VCaP (cell line): ENCODE measurements around the gene KDM8.
A peak's percentile ranks its signal among the peaks of the same experiment; 100 is the strongest.
"Not testable (repeated sequence)": the region's sequence is repeated elsewhere in the genome, so short reads cannot be mapped to it uniquely, and the experiment has no call there.

ENCODE experiments used
- H3K27ac ChIP-seq: fragments of 450-650 bp; 2 replicates; pipeline ENCODE4 v1.5.1; 2017
- TF ChIP-seq, protein P1 (sequence below): fragments of 450-650 bp; conservative IDR thresholded peaks from 2 replicates; pipeline ENCODE4 v1.5.1; 2017; ENCODE audit warnings: mild to moderate bottlenecking, moderate library complexity

The KDM8 gene

DNA sequence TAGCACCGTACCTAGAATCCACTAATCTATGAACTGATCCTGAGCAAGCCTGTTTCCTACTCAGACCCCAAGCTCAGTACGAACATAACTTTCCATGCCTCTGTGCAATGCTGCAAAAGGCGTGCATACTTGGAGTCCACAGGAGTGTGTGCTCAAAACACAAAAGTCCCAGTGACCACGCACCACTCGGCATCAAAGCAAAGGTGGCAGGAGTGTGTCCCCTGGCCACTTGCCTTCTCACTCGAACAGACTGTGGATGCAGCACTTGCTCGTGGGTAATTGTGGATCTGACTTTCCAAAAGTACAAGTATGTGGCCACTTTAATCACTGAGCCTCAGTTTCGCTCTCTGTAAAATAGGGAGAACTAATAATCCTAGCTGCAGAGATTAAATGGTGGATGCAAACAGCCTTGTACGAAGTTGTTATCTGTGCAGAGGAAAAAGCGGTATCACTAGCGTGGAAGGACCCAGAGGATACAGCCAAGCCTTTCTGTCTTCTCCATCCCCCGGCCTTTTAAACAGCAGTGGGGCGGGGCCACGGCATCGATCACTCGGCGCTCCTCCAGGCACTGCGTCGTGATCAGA lies 311 bp upstream of the KDM8 start:
- TF ChIP-seq, protein P1, sequence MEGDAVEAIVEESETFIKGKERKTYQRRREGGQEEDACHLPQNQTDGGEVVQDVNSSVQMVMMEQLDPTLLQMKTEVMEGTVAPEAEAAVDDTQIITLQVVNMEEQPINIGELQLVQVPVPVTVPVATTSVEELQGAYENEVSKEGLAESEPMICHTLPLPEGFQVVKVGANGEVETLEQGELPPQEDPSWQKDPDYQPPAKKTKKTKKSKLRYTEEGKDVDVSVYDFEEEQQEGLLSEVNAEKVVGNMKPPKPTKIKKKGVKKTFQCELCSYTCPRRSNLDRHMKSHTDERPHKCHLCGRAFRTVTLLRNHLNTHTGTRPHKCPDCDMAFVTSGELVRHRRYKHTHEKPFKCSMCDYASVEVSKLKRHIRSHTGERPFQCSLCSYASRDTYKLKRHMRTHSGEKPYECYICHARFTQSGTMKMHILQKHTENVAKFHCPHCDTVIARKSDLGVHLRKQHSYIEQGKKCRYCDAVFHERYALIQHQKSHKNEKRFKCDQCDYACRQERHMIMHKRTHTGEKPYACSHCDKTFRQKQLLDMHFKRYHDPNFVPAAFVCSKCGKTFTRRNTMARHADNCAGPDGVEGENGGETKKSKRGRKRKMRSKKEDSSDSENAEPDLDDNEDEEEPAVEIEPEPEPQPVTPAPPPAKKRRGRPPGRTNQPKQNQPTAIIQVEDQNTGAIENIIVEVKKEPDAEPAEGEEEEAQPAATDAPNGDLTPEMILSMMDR = no peak
- H3K27ac ChIP-seq = peak overlapping the region; percentile 84

DNA sequence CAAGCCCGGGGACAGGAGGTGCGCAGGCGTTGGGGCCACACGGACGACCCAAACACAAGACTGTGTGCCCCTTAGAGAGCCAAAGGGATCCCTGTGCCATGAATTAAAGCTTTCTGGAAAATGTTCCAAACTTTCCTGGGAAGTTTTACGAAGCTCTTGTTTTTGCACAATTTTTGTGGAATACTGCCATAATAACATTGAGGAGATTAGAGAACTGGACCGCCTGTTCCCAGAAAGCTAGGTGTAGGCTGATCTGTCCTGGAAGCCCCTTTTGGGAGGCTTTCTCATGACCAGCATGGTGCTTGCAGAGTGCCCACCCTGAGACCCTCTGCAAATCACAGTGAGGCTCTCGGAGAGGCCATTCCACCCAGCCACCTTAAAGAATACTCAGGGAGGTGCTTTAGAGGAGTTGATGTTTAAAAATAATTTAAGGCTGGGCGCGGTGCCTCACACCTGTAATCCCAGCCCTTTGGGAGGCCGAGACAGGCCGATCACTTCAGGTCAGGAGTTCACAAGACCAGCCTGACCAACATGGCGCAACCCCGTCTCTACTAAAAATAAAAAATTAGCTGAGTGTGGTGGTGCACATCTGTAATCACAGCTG lies 1.1 kb downstream of the KDM8 start:
- TF ChIP-seq, protein P1 = no peak
- H3K27ac ChIP-seq = peak overlapping the region; percentile 84

DNA sequence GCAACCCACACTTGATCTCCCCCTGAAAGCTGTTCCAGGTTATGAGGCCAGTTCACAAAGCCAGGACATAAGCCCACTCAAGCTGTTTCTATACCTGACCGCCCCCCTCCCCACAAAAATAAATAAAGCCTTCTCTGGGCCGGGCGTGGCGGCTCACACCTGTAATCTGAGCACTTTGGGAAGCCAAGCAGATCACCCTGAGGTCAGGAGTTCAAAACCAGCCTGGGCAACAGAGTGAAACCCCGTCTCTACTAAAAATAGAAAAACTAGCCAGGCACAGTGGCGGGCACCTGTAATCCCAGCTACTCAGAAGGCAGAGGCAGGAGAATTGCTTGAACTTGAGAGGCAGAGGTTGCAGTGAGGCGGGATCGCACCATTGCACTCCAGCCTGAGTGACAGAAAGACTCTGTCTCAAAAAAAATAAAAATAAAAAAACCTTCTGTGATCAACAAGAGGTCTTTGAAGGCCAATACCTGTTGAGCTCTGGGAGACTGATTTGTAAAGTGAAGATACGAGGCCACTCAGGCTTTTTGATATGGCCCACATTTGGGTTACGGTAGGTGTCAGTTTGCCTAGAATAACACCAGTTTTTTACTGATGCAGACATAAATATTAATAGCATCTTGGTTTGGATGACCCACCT lies 2.2 kb downstream of the KDM8 start:
- TF ChIP-seq, protein P1 = no peak
- H3K27ac ChIP-seq = no peak overlapping the region

DNA sequence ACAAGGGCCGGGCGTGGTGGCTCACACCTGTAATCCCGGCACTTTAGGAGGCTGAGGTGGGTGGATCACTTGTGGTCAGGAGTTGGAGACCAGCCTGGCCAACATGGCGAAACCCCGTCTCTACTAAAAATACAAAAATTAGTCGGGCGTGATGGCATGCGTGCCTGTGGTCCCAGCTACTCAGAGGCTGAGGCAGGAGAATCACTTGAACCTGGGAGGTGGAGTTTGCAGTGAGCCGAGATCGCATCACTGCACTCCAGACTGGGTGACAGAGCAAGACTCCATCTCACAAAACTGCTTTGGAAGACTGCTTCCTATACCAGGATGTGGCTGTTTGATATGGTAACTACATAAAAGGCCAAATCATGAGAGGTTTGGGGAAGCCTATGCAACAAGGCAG lies 3.8 kb downstream of the KDM8 start:
- H3K27ac ChIP-seq = not testable (repeated sequence)

DNA sequence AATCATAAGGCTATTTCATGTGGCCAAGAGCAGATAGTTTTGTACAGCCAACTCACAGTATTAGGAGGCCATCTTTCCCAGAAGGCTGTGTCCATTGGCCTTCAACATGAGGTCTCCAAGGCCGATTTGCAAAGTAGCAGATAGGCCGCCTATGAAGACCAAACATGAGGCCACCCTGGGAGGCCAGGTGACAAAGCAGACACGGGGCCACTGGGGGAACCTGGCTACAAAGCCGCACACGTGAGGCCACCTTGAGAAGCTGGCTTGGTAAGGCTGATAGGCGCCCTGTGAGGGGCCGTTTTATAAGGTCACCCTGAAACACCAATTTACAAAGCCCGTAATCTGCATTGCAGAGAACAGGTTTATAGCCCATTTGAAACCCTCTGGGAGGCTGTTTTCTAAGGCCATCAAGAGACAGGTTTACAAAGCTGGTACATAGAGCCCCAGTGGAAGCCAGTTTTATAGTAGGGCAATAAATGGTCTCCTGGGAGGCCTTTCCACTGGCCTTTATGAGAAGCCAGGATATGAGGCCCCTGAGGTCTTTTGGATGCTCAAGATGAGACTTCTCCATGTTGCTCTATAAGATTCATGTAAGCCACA lies 4.9 kb downstream of the KDM8 start:
- no peak overlapping the region for H3K27ac ChIP-seq
- TF ChIP-seq, protein P1 = no peak

DNA sequence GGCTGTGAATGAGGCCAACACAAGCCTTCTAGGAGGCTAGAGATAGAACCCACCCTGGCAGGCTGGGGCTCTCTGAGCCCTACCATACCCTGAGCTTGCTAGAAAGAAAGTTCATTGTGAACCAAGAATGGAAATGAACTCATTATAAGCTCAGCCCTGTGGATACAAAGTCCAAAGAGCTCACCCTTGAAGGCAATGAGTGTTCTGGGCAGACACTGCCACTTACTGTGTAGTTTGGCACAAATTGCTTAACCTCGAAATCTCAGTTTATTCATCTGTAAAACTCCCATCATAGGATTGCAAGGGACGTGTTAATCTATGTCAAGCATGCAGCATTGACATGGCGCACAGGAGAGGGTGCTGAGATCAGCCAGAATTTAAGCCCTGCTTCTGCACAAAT lies 5.5 kb downstream of the KDM8 start:
- TF ChIP-seq, protein P1 = no peak
- no peak overlapping the region for H3K27ac ChIP-seq

DNA sequence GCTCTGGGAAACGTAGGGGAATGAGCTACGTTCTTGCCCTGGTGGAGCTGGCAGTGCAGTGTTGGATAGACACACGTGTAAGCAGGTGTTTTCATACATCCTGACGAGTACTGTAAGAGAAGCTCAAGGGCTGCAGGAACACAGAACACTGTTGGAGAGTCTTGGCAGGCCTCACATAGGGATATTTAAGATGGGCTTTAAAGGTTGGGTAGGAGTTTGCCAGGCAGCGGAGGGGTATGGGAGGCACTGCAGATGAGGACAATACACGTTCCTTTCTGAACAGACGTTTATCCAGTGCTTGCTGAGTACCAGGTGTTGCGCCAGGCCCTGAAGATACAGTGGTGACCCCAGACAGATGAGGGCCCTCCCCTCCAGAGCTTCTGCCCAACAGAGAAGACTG lies 6.3 kb downstream of the KDM8 start:
- TF ChIP-seq, protein P1 = no peak
- no peak overlapping the region for H3K27ac ChIP-seq

DNA sequence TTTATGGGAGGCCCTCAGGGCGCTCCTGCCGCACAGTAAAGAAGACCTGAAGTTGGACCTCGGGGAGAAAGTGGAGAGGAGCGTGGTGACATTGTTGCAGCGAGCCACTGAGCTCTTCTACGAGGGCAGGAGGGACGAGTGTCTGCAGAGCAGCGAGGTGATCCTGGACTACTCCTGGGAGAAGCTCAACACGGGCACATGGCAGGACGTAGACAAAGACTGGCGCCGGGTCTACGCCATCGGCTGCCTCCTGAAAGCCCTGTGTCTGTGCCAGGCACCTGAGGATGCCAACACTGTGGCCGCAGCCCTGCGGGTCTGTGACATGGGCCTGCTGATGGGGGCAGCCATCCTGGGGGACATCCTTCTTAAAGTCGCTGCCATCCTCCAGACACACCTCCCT lies 6.8 kb downstream of the KDM8 start:
- no peak overlapping the region for H3K27ac ChIP-seq
- TF ChIP-seq, protein P1 = no peak
